IMR-90 (cell line): ENCODE results near the gene TRAP1. TPM values are rescaled to one million over a fixed set of nuclear protein-coding genes. Genes with fewer than 3 reads are reported as not detected.

ENCODE experiments used
- ATAC-seq: fragments of 200-7000 bp; cut with Tn5 transposase; 2 replicates; pipeline ENCODE4 v1.9.1; 2020; ENCODE audit warnings: low read depth, mild to moderate bottlenecking, moderate library complexity
- BruUV-seq: library from RNA; stranded (reverse); fragments of 400-500 nt; replicated peaks from 2 replicates; lab custom pipeline; 2021; lab: Mats Ljungman, UMichigan
- CTCF ChIA-PET: fragments of 300-600 bp; formaldehyde crosslinking; extraction: SDS; loops from one replicate; lab custom pipeline; 2021; ENCODE audit warnings: antibody characterized with exemption; lab: Yijun Ruan, JAX
- POLR2A ChIA-PET: fragments of 300-600 bp; sonication (Branson Sonifier 250); formaldehyde crosslinking; loops from one replicate; lab custom pipeline; 2022; ENCODE audit warnings: antibody characterized with exemption; ENCODE audit not compliant: unreplicated experiment; lab: Charles Lee
- DNase-seq: peaks from one replicate; pipeline ENCODE4 v3.0.0; 2013
- H2AFZ ChIP-seq: replicated peaks from 2 replicates; pipeline ENCODE3; 2013; ENCODE audit warnings: low read length, mild to moderate bottlenecking; ENCODE audit not compliant: poor library complexity
- H2AK5ac ChIP-seq: 2 replicates; pipeline ENCODE4 v1.6.1; 2013; ENCODE audit warnings: low read depth, low read length, inconsistent platforms
- H2AK9ac ChIP-seq: replicated peaks from 2 replicates; pipeline ENCODE3; 2013; ENCODE audit warnings: mild to moderate bottlenecking, low read depth, low read length, moderate library complexity; ENCODE audit not compliant: poor library complexity
- H2BK120ac ChIP-seq: 2 replicates; pipeline ENCODE4 v1.6.1; 2013; ENCODE audit warnings: low read depth, low read length, inconsistent platforms
- H2BK15ac ChIP-seq: 3 replicates; pipeline ENCODE4 v1.6.1; 2013; ENCODE audit warnings: low read depth, low read length, inconsistent platforms
- H2BK20ac ChIP-seq: 2 replicates; pipeline ENCODE4 v1.6.1; 2013; ENCODE audit warnings: low read depth, mild to moderate bottlenecking, inconsistent platforms, low read length, moderate library complexity
- H2BK5ac ChIP-seq: 2 replicates; pipeline ENCODE4 v1.6.1; 2013; ENCODE audit warnings: mild to moderate bottlenecking, low read depth, low read length, inconsistent platforms; ENCODE audit not compliant: poor library complexity, severe bottlenecking
- H3K14ac ChIP-seq: replicated peaks from 2 replicates; pipeline ENCODE4 v1.6.1; 2013; ENCODE audit warnings: low read depth, low read length, inconsistent platforms
- H3K18ac ChIP-seq: 2 replicates; pipeline ENCODE4 v1.6.1; 2013; ENCODE audit warnings: low read depth, low read length, control low read depth
- H3K23ac ChIP-seq: 2 replicates; pipeline ENCODE4 v1.6.1; 2013; ENCODE audit warnings: low read depth, low read length, inconsistent platforms
- H3K27ac ChIP-seq: 2 replicates; pipeline ENCODE4 v1.5.1; 2013; ENCODE audit warnings: mild to moderate bottlenecking, control low read depth, low read length; ENCODE audit not compliant: insufficient read depth
- H3K27me3 ChIP-seq: 2 replicates; pipeline ENCODE4 v1.6.1; 2013; ENCODE audit warnings: low read length; ENCODE audit not compliant: control insufficient read depth, insufficient read depth
- H3K36me3 ChIP-seq: 2 replicates; pipeline ENCODE4 v1.6.1; 2013; ENCODE audit warnings: low read length, mixed read lengths; ENCODE audit not compliant: control insufficient read depth, insufficient read depth
- H3K4ac ChIP-seq: 2 replicates; pipeline ENCODE4 v1.6.1; 2013; ENCODE audit warnings: low read depth, low read length, inconsistent platforms
- H3K4me1 ChIP-seq: 2 replicates; pipeline ENCODE4 v1.6.1; 2013; ENCODE audit warnings: low read length, mixed read lengths; ENCODE audit not compliant: control insufficient read depth, insufficient read depth
- H3K4me2 ChIP-seq: 2 replicates; pipeline ENCODE4 v1.6.1; 2013; ENCODE audit warnings: low read depth, mild to moderate bottlenecking, control low read depth, low read length, moderate library complexity
- H3K4me3 ChIP-seq: 2 replicates; pipeline ENCODE4 v1.5.1; 2013; ENCODE audit warnings: low read depth, mild to moderate bottlenecking, control low read depth, low read length, moderate library complexity; ENCODE audit not compliant: insufficient read depth
- H3K56ac ChIP-seq: 2 replicates; pipeline ENCODE4 v1.6.1; 2013; ENCODE audit warnings: low read length, inconsistent platforms; ENCODE audit not compliant: insufficient read depth; ENCODE audit errors: extremely low read depth
- H3K79me1 ChIP-seq, 2 experiments: 2 replicates each; pipeline ENCODE4 v1.6.1; 2013; ENCODE audit warnings: low read length in 2 of 2, inconsistent platforms in 1 of 2, low read depth in 1 of 2
- H3K9ac ChIP-seq: 2 replicates; pipeline ENCODE4 v1.6.1; 2013; ENCODE audit warnings: low read depth, low read length, control low read depth
- H3K9me1 ChIP-seq: 2 replicates; pipeline ENCODE4 v1.6.1; 2013; ENCODE audit warnings: low read length, inconsistent platforms; ENCODE audit not compliant: insufficient read depth
- H3K9me3 ChIP-seq: 2 replicates; pipeline ENCODE4 v1.6.1; 2013; ENCODE audit warnings: low read length; ENCODE audit not compliant: control insufficient read depth, insufficient read depth
- H4K20me1 ChIP-seq: 2 replicates; pipeline ENCODE4 v1.6.1; 2013; ENCODE audit warnings: low read length, inconsistent platforms; ENCODE audit not compliant: insufficient read depth
- H4K5ac ChIP-seq: 2 replicates; pipeline ENCODE4 v1.6.1; 2013; ENCODE audit warnings: mild to moderate bottlenecking, low read depth, low read length, control low read depth
- H4K8ac ChIP-seq, 2 experiments: 2 replicates each; pipeline ENCODE4 v1.6.1; 2013; ENCODE audit warnings: low read depth in 2 of 2, low read length in 2 of 2, control low read depth in 1 of 2, inconsistent platforms in 1 of 2
- H4K91ac ChIP-seq: 2 replicates; pipeline ENCODE4 v1.6.1; 2013; ENCODE audit warnings: low read depth, low read length, inconsistent platforms; ENCODE audit not compliant: insufficient read depth
- BHLHE40 ChIP-seq: fragments of 150-350 bp; IDR thresholded peaks from 2 replicates; pipeline ENCODE4 v1.6.1; 2016; ENCODE audit warnings: mild to moderate bottlenecking, low read depth, low read length
- CEBPB ChIP-seq: IDR thresholded peaks from 2 replicates; pipeline ENCODE4 v1.6.1; 2012; ENCODE audit warnings: low read depth, low read length, improper control_type of control experiment
- CHD1 ChIP-seq: IDR thresholded peaks from 2 replicates; pipeline ENCODE4 v1.6.1; 2012; ENCODE audit warnings: low read depth, low read length, improper control_type of control experiment
- FOS ChIP-seq: fragments of 150-350 bp; IDR thresholded peaks from 2 replicates; pipeline ENCODE4 v1.6.1; 2016; ENCODE audit warnings: low read depth, low read length
- MAFK ChIP-seq: IDR thresholded peaks from 2 replicates; pipeline ENCODE4 v1.6.1; 2012; ENCODE audit warnings: low read depth, low read length, improper control_type of control experiment
- MAZ ChIP-seq: IDR thresholded peaks from 2 replicates; pipeline ENCODE4 v1.6.1; 2012; ENCODE audit warnings: low read depth, mild to moderate bottlenecking, low read length, improper control_type of control experiment, moderate library complexity, borderline replicate concordance
- MXI1 ChIP-seq: IDR thresholded peaks from 2 replicates; pipeline ENCODE4 v1.6.1; 2012; ENCODE audit warnings: low read depth, mild to moderate bottlenecking, low read length, moderate library complexity, borderline replicate concordance
- NFE2L2 ChIP-seq: fragments of 150-350 bp; IDR thresholded peaks from 2 replicates; pipeline ENCODE4 v1.6.1; 2016; ENCODE audit warnings: low read depth, mild to moderate bottlenecking, low read length
- POLR2A ChIP-seq: IDR thresholded peaks from 2 replicates; pipeline ENCODE4 v1.6.1; 2012; ENCODE audit warnings: mild to moderate bottlenecking, low read depth, low read length
- RAD21 ChIP-seq: IDR thresholded peaks from 2 replicates; pipeline ENCODE4 v1.6.1; 2012; ENCODE audit warnings: low read length, improper control_type of control experiment
- RCOR1 ChIP-seq: IDR thresholded peaks from 2 replicates; pipeline ENCODE4 v1.6.1; 2012; ENCODE audit warnings: mild to moderate bottlenecking, low read length, improper control_type of control experiment; ENCODE audit not compliant: insufficient replicate concordance
- RFX5 ChIP-seq: IDR thresholded peaks from 2 replicates; pipeline ENCODE4 v1.8.0; 2012; ENCODE audit warnings: low read depth, mild to moderate bottlenecking, low read length, moderate library complexity
- WGBS, 2 experiments: methylation state at CpG; one replicate each; pipeline versions ENCODE4 v1.1.5 to v1.1.7; 2013; ENCODE audit warnings: missing lambda C conversion rate in 2 of 2; ENCODE audit not compliant: insufficient read length in 1 of 2; ENCODE audit errors: extremely low coverage in 2 of 2; 5-methylcytosine and 5-hydroxymethylcytosine counted together
- dilution Hi-C: fragments of 300-500 bp; cut with HindIII; formaldehyde crosslinking; loops from one replicate; pipeline ENCODE4 v1.14.3; 2018; ENCODE audit warnings: low sequenced_read_pairs; ENCODE audit not compliant: unreplicated experiment
- in situ Hi-C: fragments of 300-500 bp; cut with MboI; formaldehyde crosslinking; loops from 3 replicates; pipeline ENCODE4 v1.14.3; 2019; ENCODE audit warnings: low sequenced_read_pairs, inconsistent platforms, mixed read lengths
- intact Hi-C: fragments of 100-400 bp; cut with micrococcal nuclease; formaldehyde crosslinking; loops from 2 replicates; pipeline ENCODE4 v1.10.0; 2022
- polyA plus RNA-seq, 3 experiments: library from polyadenylated mRNA; depleted of rRNA; stranded (reverse); fragments of >200 nt; gene quantifications; 2 replicates each; pipeline ENCODE4 v1.2.3, GENCODE V29; 2012; ENCODE audit warnings: low replicate concordance in 1 of 3
- total RNA-seq: library from RNA; depleted of rRNA; stranded (reverse); fragments of >200 nt; gene quantifications from 2 replicates; pipeline ENCODE4 v1.2.3, GENCODE V29; 2012
- TF ChIP-seq, protein P1 (sequence below): fragments of 150-350 bp; IDR thresholded peaks from 2 replicates; pipeline ENCODE4 v1.6.1; 2017; ENCODE audit warnings: mild to moderate bottlenecking, antibody characterized with exemption, low read length, low read depth
- TF ChIP-seq, protein P2 (sequence below): fragments of 150-350 bp; IDR thresholded peaks from 2 replicates; pipeline ENCODE4 v1.6.1; 2016; ENCODE audit warnings: low read depth, mild to moderate bottlenecking, low read length, moderate library complexity, borderline replicate concordance
- TF ChIP-seq, protein P3 (sequence below): conservative IDR thresholded peaks from 2 replicates; pipeline ENCODE4 v1.5.1; 2012; ENCODE audit warnings: mild to moderate bottlenecking, low read depth, low read length, improper control_type of control experiment

Gene TRAP1
- total and polyA plus RNA-seq, 2 of the 4 experiments (the other 2 are of a cell fraction), result 139 to 145 TPM

DNA sequence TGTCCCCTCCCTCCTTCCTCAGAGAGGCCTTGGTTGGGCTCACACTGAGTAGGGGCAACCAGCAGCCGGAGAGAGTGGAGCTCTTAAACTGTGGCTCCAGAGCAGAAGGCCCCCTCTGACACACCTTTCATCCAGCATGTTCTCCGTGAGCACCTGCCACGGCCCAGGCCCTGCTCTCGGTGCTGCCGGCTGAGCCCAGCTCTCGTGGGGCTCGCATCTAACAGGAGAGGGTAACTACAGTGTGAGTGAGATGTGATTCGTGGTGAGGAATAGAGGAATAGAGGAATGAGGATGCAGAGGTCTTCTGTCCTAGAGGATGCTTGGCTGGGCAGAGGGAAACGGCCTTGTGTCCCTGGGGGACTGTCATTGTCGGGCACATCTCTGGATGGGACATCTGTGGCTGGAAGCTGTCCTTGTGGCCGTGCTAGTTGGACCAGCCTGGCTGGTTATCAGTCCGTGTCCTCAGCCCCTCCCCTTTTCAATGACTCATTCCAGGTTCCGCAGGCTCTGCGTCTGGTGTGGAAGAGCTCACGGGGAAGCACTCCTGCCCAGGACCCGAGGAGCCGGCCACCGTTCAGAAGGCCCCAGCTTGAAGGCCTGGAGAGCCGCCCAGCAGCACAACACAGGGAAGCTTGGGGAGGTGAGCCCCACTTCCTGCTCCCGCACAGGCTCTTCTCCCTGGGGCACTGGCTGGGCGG lies 74.8 kb downstream of the TRAP1 start:
- no peak overlapping the region for H2AFZ ChIP-seq
- no peak overlapping the region for H3K9ac ChIP-seq
- H3K4me1 ChIP-seq, result peaks cover 13% of the 10 kb centered on the region
- ChIA-PET CTCF (interaction anchor here (0.6 kb wide), 1 partner anchor 16 kb away, joined by 3 read pairs; no protein-coding TSS in a partner anchor), POLR2A (no interaction called here)
- no peaks in the 10 kb centered on the region for H3K27me3 ChIP-seq
- BruUV-seq, result no TSS peak
- no peak overlapping the region for H2BK15ac ChIP-seq
- no peak overlapping the region for H3K56ac ChIP-seq
- H3K79me1 ChIP-seq, result peaks cover 6 to 12% of the 10 kb centered on the region in 2 experiments; a peak in 3 of 4 replicates
- H4K5ac ChIP-seq, result no peak overlapping the region
- no peak overlapping the region for H3K23ac ChIP-seq
- H3K9me3 ChIP-seq, result no peaks in the 10 kb centered on the region
- no peak overlapping the region for H4K91ac ChIP-seq
- no peak for DNase-seq
- H3K4me3 ChIP-seq, result no peak overlapping the region
- H2BK20ac ChIP-seq, result no peak overlapping the region
- peak; percentile 20; the same call in 1 of the 2 replicates for ATAC-seq
- no peak overlapping the region for H3K14ac ChIP-seq
- in situ Hi-C loops (no loop called here), intact Hi-C loops (no loop called here), dilution Hi-C loops (no loop called here)
- peaks cover 13% of the 10 kb centered on the region for H3K9me1 ChIP-seq
- no peak overlapping the region for H2AK9ac ChIP-seq
- H4K8ac ChIP-seq, result no peak overlapping the region
- H3K4ac ChIP-seq, result no peak overlapping the region
- H3K4me2 ChIP-seq, result no peak overlapping the region
- peaks cover 9% of the 10 kb centered on the region; the same call in 1 of the 2 replicates for H3K36me3 ChIP-seq
- H3K27ac ChIP-seq, result no peak overlapping the region
- WGBS, 2 experiments, result 88% methylated on average over 6 of the region's 21 CpGs; no CpG with 5 or more reads in 1 of the 2 experiments
- no peaks in the 10 kb centered on the region; the same call in none of the 2 replicates for H4K20me1 ChIP-seq
- no peak overlapping the region for H2BK5ac ChIP-seq
- no peak overlapping the region for H2BK120ac ChIP-seq
- H3K18ac ChIP-seq, result no peak overlapping the region
- H2AK5ac ChIP-seq, result no peak overlapping the region
- TF ChIP-seq MXI1, result no peak
- no peak for TF ChIP-seq CEBPB
- TF ChIP-seq CHD1, result no peak
- TF ChIP-seq BHLHE40, result no peak
- no peak for TF ChIP-seq MAZ
- TF ChIP-seq RFX5, result no peak
- TF ChIP-seq, protein P1, sequence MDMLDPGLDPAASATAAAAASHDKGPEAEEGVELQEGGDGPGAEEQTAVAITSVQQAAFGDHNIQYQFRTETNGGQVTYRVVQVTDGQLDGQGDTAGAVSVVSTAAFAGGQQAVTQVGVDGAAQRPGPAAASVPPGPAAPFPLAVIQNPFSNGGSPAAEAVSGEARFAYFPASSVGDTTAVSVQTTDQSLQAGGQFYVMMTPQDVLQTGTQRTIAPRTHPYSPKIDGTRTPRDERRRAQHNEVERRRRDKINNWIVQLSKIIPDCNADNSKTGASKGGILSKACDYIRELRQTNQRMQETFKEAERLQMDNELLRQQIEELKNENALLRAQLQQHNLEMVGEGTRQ, result no peak
- no peak for TF ChIP-seq RAD21
- no peak for TF ChIP-seq MAFK
- TF ChIP-seq, protein P2, sequence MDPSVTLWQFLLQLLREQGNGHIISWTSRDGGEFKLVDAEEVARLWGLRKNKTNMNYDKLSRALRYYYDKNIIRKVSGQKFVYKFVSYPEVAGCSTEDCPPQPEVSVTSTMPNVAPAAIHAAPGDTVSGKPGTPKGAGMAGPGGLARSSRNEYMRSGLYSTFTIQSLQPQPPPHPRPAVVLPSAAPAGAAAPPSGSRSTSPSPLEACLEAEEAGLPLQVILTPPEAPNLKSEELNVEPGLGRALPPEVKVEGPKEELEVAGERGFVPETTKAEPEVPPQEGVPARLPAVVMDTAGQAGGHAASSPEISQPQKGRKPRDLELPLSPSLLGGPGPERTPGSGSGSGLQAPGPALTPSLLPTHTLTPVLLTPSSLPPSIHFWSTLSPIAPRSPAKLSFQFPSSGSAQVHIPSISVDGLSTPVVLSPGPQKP, result no peak
- TF ChIP-seq, protein P3, sequence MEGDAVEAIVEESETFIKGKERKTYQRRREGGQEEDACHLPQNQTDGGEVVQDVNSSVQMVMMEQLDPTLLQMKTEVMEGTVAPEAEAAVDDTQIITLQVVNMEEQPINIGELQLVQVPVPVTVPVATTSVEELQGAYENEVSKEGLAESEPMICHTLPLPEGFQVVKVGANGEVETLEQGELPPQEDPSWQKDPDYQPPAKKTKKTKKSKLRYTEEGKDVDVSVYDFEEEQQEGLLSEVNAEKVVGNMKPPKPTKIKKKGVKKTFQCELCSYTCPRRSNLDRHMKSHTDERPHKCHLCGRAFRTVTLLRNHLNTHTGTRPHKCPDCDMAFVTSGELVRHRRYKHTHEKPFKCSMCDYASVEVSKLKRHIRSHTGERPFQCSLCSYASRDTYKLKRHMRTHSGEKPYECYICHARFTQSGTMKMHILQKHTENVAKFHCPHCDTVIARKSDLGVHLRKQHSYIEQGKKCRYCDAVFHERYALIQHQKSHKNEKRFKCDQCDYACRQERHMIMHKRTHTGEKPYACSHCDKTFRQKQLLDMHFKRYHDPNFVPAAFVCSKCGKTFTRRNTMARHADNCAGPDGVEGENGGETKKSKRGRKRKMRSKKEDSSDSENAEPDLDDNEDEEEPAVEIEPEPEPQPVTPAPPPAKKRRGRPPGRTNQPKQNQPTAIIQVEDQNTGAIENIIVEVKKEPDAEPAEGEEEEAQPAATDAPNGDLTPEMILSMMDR, result no peak
- TF ChIP-seq RCOR1, result no peak
- no peak for TF ChIP-seq FOS
- TF ChIP-seq NFE2L2, result no peak
- TF ChIP-seq POLR2A, result no peak
